K562 (cell line): ENCODE data around the gene LSM4. TPM values are rescaled to one million over a fixed set of nuclear protein-coding genes. Genes with fewer than 3 reads are reported as not detected.

ENCODE experiments used
- BMI1 ChIP-seq: fragments of 150-350 bp; IDR thresholded peaks from 2 replicates; pipeline ENCODE4 v1.6.1; 2014; ENCODE audit warnings: low read length
- CCNT2 ChIP-seq: IDR thresholded peaks from 2 replicates; pipeline ENCODE4 v1.6.1; 2011; ENCODE audit warnings: borderline replicate concordance, low read depth, mild to moderate bottlenecking, moderate library complexity, mixed read lengths, low read length; ENCODE audit not compliant: insufficient read length; ENCODE audit errors: extremely low read depth
- DMBX1 ChIP-seq: fragments of 250-450 bp; sonication (Bioruptor Pico); IDR thresholded peaks from 2 replicates; pipeline ENCODE4 v1.8.0; 2022; ENCODE audit warnings: inconsistent platforms, mild to moderate bottlenecking, moderate library complexity, borderline replicate concordance
- ELK3 ChIP-seq: fragments of 450-650 bp; formaldehyde crosslinking; IDR thresholded peaks from 2 replicates; pipeline ENCODE4 v1.4.0; 2020; ENCODE audit warnings: mild to moderate bottlenecking
- FOSL1 ChIP-seq: fragments of 200-800 bp; sonication (Bioruptor generic); conservative IDR thresholded peaks from 2 replicates; pipeline ENCODE4 v1.6.1; 2016; ENCODE audit warnings: missing genetic modification characterization, missing compliant biosample characterization
- HDAC8 ChIP-seq: fragments of 450-650 bp; IDR thresholded peaks from 2 replicates; pipeline ENCODE4 v1.6.1; 2016; ENCODE audit warnings: mild to moderate bottlenecking, missing genetic modification characterization, moderate library complexity, missing compliant biosample characterization
- MAZ ChIP-seq, 2 experiments: fragments of 450-650 bp in 1 of 2; sonication (generic) in 1 of 2; formaldehyde crosslinking; IDR thresholded peaks in 1 of 2; conservative IDR thresholded peaks in 1 of 2; 2 replicates each; pipeline versions ENCODE4 v1.4.0 to v1.5.0; 2020; ENCODE audit warnings: mild to moderate bottlenecking in 1 of 2, missing genetic modification reagents in 1 of 2
- MCM3 ChIP-seq: fragments of 450-650 bp; IDR thresholded peaks from 2 replicates; pipeline ENCODE4 v1.6.1; 2016
- MYC ChIP-seq, 2 experiments: fragments of 250-450 bp in 1 of 2; sonication (Bioruptor Pico) in 1 of 2; IDR thresholded peaks; 2 replicates each; pipeline versions ENCODE4 v1.5.1 to v1.6.1; 2012 to 2021; ENCODE audit warnings: low read depth in 2 of 2, borderline replicate concordance in 1 of 2, improper control_type of control experiment in 1 of 2, low read length in 1 of 2, mild to moderate bottlenecking in 1 of 2, moderate library complexity in 1 of 2
- NRF1 ChIP-seq, 2 experiments: fragments of 450-650 bp; IDR thresholded peaks in 1 of 2; conservative IDR thresholded peaks in 1 of 2; 2 replicates each; pipeline ENCODE4 v1.6.1; 2014; ENCODE audit warnings: mild to moderate bottlenecking in 2 of 2
- POLR2A ChIP-seq: fragments of 450-650 bp; conservative IDR thresholded peaks from 2 replicates; pipeline ENCODE4 v1.6.1; 2016
- POLR2G ChIP-seq: fragments of 200-400 bp; formaldehyde crosslinking; IDR thresholded peaks from 2 replicates; pipeline ENCODE4 v1.6.1; 2017; ENCODE audit warnings: low read depth, mild to moderate bottlenecking, antibody characterized with exemption, low read length, moderate library complexity
- SIN3A ChIP-seq, 2 experiments: fragments of 150-350 bp in 1 of 2; IDR thresholded peaks; 2 replicates each; pipeline ENCODE4 v1.6.1; 2011 to 2016; ENCODE audit warnings: borderline replicate concordance in 2 of 2, low read depth in 2 of 2, low read length in 2 of 2, mild to moderate bottlenecking in 2 of 2, moderate library complexity in 2 of 2; ENCODE audit not compliant: control insufficient read depth in 1 of 2
- SMARCA5 ChIP-seq: fragments of 450-650 bp; IDR thresholded peaks from 2 replicates; pipeline ENCODE4 v1.6.1; 2016
- SUPT5H ChIP-seq: fragments of 450-650 bp; IDR thresholded peaks from 2 replicates; pipeline ENCODE4 v1.6.1; 2016
- ZNF12 ChIP-seq: sonication (generic); formaldehyde crosslinking; IDR thresholded peaks from 2 replicates; pipeline ENCODE4 v1.4.0; 2020; ENCODE audit warnings: mild to moderate bottlenecking, missing genetic modification reagents
- ZNF133 ChIP-seq: fragments of 250-450 bp; sonication (Bioruptor Pico); IDR thresholded peaks from 2 replicates; pipeline ENCODE4 v1.4.0; 2020; ENCODE audit warnings: mild to moderate bottlenecking
- ZNF140 ChIP-seq: fragments of 250-450 bp; sonication (Bioruptor Pico); IDR thresholded peaks from 2 replicates; pipeline ENCODE4 v1.8.0; 2021; ENCODE audit warnings: moderate library complexity, mild to moderate bottlenecking, inconsistent platforms
- ZNF23 ChIP-seq: fragments of 250-450 bp; sonication (Bioruptor Pico); IDR thresholded peaks from 2 replicates; pipeline ENCODE4 v1.4.0; 2020; ENCODE audit warnings: mild to moderate bottlenecking
- ZNF511 ChIP-seq: sonication (generic); formaldehyde crosslinking; IDR thresholded peaks from 2 replicates; pipeline ENCODE4 v1.8.0; 2022; ENCODE audit warnings: mild to moderate bottlenecking, missing genetic modification reagents
- ZNF586 ChIP-seq: fragments of 450-650 bp; formaldehyde crosslinking; conservative IDR thresholded peaks from 2 replicates; pipeline ENCODE4 v1.4.0; 2020; ENCODE audit warnings: mild to moderate bottlenecking, moderate library complexity
- ZNF609 ChIP-seq: sonication (generic); formaldehyde crosslinking; IDR thresholded peaks from 2 replicates; pipeline ENCODE4 v1.8.1; 2023; ENCODE audit warnings: missing genetic modification reagents, mild to moderate bottlenecking, borderline replicate concordance
- polyA plus RNA-seq, 8 experiments: library from polyadenylated mRNA; depleted of rRNA in 4 of 8; stranded (reverse) in 5 of 8; unstranded in 3 of 8; fragments of >200 nt; fragmentation: Nextera tagmentation in 2 of 8; fragmentation: Illumina TruSeq in 1 of 8; extraction: Ambion mirVana in 2 of 8; extraction: Trizol in 1 of 8; gene quantifications; 2 replicates each; pipeline versions ENCODE4 v1.2.1 to v1.2.3, GENCODE V29; 2011 to 2014; ENCODE audit warnings: inconsistent platforms in 1 of 8, missing spikeins in 1 of 8
- total RNA-seq, 7 experiments: library from RNA; depleted of rRNA in 6 of 7; stranded (reverse); fragments of >200 nt in 6 of 7; fragmentation: Illumina TruSeq in 2 of 7; extraction: Trizol in 2 of 7; gene quantifications; 2 replicates each; pipeline versions ENCODE4 v1.2.1 to v1.2.3, GENCODE V29; 2011 to 2021; ENCODE audit warnings: low replicate concordance in 1 of 7

Gene LSM4
- total and polyA plus RNA-seq, 9 of the 15 experiments (the other 6 are each of a cell fraction or from before 2014, with no cell fraction given) = 11.9 to 763 (median 202) TPM

GRCh38 chr19:18340190-18340989 lies 17.5 kb upstream of the LSM4 start, which contains the start of gene PGPEP1 (continued):
- TF ChIP-seq MAZ (CRISPR knock-in tag; conservative IDR thresholded peaks at IDR 0.05 in 1 of 2, IDR thresholded peaks at IDR 0.05 in 1 of 2) (peak in 1 of 2 experiments; percentile 64), ELK3 (CRISPR knock-in tag) (no peak), ZNF609 (CRISPR knock-in tag) (no peak; the same call in 1 of the 2 replicates), MCM3 (no peak), BMI1 (no peak), HDAC8 (tag) (no peak), ZNF140 (CRISPR knock-in tag) (no peak), SIN3A (IDR thresholded peaks at IDR 0.05; ENCODE audit: borderline replicate concordance in 2 of 2, control insufficient read depth in 1 of 2, low read depth in 2 of 2, low read length in 2 of 2) (peak; percentile 20 to 50; a peak in 3 of 4 replicates), POLR2G (peak; percentile 77), ZNF133 (CRISPR knock-in tag) (no peak), CCNT2 (peak; percentile 48), SMARCA5 (peak; percentile 99), DMBX1 (CRISPR knock-in tag) (no peak), POLR2A (peak; percentile 71), ZNF23 (no peak), ZNF586 (CRISPR knock-in tag) (no peak), NRF1 (conservative IDR thresholded peaks at IDR 0.05 in 1 of 2, IDR thresholded peaks at IDR 0.05 in 1 of 2) (peak in 1 of 2 experiments; percentile 71; a peak in 3 of 4 replicates), FOSL1 (no peak), SUPT5H (peak; percentile 61), ZNF511 (CRISPR knock-in tag) (peak; percentile 49; the same call in 1 of the 2 replicates), MYC (IDR thresholded peaks at IDR 0.05; ENCODE audit: low read depth, low read length) (no peak; the same call in none of the 2 replicates), MYC (CRISPR knock-in tag; IDR thresholded peaks at IDR 0.05; ENCODE audit: borderline replicate concordance, low read depth) (no peak), ZNF12 (CRISPR knock-in tag) (0 out of 2 replicates have a peak, but pooled peaks have one; percentile 23)
